GM18907 (cell line): ENCODE results near the gene AREL1.
"Not testable (repeated sequence)": the region's sequence is repeated elsewhere in the genome, so short reads cannot be mapped to it uniquely, and the experiment has no call there.

Experiments used
- ATAC-seq: cut with Tn5 transposase; IDR thresholded peaks from one replicate; pipeline ENCODE4 v1.9.1; 2021; ENCODE audit warnings: mild to moderate bottlenecking, moderate library complexity; ENCODE audit not compliant: unreplicated experiment

The AREL1 gene, protein sequence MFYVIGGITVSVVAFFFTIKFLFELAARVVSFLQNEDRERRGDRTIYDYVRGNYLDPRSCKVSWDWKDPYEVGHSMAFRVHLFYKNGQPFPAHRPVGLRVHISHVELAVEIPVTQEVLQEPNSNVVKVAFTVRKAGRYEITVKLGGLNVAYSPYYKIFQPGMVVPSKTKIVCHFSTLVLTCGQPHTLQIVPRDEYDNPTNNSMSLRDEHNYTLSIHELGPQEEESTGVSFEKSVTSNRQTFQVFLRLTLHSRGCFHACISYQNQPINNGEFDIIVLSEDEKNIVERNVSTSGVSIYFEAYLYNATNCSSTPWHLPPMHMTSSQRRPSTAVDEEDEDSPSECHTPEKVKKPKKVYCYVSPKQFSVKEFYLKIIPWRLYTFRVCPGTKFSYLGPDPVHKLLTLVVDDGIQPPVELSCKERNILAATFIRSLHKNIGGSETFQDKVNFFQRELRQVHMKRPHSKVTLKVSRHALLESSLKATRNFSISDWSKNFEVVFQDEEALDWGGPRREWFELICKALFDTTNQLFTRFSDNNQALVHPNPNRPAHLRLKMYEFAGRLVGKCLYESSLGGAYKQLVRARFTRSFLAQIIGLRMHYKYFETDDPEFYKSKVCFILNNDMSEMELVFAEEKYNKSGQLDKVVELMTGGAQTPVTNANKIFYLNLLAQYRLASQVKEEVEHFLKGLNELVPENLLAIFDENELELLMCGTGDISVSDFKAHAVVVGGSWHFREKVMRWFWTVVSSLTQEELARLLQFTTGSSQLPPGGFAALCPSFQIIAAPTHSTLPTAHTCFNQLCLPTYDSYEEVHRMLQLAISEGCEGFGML

DNA sequence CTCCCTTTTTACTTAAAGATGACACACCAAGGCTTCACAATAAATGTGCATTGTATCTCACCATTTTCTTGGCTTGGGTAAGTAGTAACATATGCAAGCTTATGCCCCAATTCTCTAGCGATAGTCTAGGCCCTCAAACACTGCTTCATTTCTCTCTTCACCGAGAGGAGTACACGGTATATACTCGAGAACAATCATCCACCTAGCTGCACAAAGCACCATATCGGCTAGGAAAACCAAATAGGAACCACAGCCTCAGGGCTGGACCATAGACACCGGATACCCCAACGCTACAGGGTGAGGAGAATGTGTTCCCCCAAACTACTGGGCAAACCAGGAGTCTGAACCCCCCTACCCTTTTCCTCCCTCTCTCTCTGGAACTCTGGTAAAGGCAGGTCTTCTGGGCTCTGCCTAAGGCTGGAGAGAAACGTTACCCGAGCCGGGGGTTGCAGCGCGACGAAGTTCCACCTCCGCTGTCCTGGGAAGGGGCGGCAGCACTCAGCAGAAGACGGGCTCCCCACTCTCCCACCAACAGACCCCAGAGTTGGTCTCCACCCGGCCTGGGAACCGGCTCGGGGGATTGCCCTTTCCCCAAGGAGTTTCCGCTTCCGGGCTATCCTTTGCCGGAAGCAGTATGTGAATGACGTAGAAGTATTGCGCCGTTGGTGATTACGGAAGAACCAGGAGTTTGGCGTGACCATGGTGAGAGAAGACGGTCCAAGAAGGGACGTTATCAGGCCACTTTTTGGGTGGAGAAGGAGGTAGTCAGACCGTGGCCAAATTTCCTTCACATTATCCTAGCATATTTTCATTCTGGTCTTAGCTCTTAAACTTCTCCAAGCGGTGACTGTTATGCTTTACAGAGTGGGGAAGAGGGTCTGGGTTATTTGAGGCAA is at the start of gene AREL1, which contains the start of gene FCF1:
AREL1 (minus strand) TSS at position 582 of the 896 bp plus-strand sequence. CDS start 27,465 bp downstream, outside the sequence.
FCF1 (plus strand) TSS at position 646 of the 896 bp plus-strand sequence; CDS start at position 700, 54 bp downstream.
- peak; percentile 94 for ATAC-seq

DNA sequence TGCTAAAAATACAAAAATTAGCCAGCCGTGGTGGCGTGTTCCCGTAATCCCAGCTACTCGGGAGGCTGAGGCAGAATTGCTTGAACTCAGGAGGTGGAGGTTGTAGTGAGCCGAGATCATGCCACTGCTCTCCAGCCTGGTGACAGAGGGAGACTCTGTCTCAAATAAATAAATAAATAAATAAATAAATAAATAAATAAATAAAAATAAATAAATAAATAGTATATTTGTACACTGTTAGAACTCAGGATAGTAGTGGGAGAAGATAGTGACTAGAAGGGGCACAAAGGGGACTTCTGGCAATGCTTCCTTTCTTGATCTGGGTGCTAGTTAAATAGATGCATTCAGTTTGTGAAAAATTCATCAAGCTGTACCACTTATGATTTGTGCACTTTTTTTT is 45.6 kb upstream of the AREL1 start:
- not testable (repeated sequence) for ATAC-seq

DNA sequence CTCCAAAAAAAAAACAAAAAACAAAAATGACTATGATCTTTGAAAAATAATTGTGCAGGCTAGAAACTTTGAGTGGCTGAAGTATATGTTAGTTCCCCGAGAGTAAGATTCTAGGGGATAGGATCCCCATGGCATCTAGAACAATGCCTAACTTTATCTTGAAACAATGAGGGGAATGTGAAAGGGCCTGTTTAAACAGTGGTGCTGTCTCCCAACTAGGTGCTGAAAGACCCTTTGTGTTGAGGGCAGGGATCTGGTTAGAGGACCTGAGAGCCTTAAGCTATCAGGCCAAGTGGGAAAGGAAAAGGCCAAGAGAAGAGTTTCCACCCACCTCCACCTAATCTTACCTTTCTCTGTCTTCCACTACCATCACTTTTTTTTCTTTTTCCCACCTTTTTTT is 43.4 kb upstream of the AREL1 start:
- ATAC-seq, result no peak

DNA sequence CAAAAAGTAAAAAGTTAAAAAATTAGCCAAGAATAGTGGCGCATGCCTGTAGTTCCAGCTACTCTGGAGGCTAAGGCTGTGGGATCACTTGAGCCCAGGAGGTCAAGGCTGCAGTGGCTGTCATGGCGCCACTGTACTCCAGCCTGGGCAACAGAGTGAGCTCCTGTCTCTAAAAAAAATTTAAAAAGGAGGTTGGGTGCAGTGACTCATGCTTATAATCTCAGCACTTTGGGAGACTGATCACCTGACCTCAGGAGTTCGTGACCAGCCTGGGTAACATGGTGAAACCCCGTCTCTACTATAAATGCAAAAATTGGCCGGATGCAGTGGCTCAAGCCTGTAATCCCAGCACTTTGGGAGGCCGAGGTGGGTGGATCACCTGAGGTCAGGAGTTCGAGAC is 42.0 kb upstream of the AREL1 start:
- ATAC-seq, result no peak

DNA sequence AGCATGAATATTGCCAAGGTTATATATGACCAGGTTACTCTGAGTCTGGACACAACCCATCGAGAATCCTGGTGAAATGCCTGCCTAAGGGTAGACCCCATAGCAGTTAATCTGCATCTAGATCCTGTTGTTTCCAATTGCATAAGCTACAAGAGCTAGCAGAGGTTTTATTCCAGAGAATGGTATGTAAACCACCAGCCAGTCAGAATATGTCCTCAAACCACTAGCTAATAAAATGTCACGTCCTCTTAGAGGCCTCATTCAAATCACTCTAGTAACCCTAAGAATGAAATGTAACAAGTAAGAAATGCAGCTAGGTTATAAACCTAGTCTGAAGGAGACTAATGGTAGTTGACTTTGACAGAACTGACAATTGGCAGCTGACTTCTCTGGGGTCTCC is 41.3 kb upstream of the AREL1 start:
- no peak for ATAC-seq

DNA sequence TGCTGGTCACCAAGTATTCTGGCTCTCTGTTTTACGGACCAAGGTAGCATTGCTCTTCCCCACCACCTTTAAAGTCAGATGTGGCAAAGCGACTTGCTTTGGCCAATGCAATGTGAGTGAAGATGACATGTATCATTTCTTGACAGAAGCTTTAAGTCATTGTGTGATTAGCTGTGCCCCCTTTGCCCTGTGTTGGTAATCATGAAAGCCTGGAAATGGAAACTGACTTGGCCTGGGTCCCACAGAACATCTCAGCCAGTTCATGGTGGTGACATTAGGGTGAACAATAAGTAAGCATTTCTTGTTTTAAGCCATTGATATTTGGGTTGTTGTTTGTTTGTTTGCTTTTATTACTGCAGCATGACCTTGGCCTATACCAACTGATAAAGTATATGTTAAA is 34.4 kb upstream of the AREL1 start:
- ATAC-seq, result no peak

DNA sequence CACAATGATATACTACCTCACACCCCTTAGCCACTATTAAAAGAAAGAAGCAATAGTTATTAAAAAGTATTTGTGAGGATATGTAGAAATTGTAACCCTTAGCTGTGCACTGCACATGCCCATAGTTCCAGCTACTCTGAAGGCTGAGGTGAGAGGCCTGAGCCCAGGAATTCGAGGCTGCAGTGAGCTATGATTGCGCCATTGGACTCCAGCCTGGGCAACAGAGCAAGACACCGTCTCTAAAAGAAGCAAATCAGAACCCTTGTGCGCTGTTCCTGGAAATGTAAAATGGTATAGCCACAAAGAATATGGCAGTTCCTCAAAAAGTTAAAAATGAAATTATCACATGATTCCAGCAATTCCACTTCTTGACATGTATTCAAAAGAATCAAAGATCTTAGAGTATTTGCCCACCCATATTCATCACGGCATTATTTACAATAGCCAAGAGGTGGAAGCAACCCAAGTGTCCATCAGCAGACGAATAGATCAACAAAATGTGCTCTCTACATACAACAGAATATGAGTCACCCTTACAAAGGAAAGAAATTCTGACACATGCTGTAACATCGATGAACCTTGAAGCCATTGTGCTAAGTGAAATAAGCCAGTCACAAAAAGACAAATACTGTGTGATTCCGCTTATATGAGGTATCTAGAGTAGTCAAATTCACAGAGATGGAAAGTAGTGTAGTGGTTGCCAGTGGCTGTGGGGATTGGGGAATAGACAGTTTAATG is 26.6 kb upstream of the AREL1 start:
- ATAC-seq, result no peak

DNA sequence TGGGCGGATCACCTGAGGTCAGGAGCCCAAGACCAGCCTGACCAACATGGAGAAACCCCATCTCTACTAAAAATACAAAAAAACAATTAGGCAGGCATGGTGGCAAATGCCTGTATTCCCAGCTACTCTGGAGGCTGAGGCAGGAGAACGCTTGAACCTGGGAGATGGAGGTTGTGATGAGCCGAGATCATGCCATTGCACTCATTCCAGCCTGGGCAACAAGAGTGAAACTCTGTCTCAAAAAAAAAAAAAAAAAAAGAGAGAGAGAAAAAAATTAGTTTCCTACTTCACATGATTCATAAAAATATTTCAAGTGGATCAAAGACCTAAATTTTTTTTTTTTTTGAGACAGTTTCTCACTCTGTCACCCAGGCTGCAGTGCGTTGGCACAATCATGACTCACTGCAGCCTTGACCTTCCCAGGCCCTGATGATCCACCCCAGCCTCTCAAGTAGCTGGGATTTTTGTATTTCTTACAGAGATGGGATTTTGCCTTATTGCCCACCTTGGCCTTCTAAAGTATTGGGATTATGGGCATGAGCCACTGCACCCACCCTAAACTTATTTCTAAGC is 25.0 kb upstream of the AREL1 start:
- no peak for ATAC-seq

DNA sequence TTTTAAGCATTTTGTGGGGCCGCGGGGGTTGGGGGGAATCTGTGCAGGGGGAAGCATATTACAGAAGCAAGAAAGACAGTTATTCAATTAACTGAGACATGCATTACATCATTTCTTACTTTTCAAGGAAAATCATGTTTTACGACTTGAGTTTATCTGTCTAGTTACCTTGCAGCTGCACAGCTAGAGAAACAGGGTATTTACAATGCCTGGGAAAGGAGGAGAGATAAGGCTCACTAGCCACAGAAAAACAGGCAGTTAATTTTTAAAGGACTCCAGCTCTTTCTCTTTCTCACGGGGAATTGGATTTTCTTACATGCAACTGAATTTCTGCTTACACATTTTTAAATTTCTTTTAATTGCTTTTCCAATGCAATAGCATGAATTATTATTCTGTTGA is 22.2 kb upstream of the AREL1 start:
- ATAC-seq, result no peak

DNA sequence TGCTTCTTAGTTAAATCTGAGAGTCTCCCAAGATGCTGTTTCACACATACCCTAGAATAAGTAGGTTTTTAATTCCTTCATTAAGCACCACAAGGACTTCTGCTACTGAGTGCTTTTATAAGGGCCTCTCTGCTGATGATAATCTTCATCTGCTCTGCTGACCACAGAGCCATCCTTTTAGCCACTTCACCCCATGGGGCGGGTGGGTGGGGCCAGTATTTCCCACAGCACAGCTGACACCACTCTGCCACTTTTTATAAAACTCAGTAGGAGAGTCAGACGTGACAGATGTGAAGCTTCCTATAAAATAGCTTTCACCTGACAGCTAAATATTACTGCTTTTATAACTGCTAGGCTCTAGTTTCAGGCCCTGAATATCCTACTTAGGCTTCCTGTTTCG is 20.3 kb upstream of the AREL1 start:
- ATAC-seq, result no peak

DNA sequence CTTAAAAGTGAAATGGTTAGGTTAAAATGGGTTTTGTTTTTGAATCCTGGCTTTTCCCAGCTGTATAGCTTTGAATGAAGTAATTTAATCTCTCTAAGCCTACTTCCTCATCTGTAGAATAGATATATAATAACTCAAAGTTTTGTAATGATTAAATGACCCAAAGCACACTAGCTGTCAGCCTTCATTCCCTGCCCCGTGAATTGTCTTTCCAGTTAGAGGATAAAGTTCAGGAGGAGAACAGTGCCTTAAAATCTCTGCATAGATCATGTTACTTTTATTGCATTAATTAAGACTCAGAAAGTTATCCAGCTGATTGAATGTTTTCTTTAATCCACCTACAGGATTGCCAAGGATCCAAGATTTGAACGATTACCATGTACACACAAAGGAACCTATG is 19.5 kb upstream of the AREL1 start:
- no peak for ATAC-seq

DNA sequence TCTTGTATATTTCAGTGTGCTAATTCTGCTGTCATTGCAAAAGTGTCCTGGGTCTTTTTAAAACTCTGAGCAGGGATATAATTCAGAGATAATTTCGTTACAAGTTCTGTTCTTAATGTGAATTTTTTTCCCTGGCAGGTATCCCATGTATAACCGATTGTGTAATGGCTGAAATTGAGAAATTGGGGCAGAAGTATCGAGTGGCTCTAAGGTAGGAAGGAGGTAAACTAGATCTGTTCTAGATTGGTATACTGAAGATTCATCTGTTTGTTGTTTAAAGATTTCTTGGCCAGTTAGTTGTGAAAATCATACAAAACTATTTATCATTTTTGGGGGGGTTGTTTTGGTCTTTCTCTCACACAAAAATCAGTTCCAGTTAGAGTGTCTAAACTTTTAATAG is 10.3 kb upstream of the AREL1 start:
- ATAC-seq, result no peak

DNA sequence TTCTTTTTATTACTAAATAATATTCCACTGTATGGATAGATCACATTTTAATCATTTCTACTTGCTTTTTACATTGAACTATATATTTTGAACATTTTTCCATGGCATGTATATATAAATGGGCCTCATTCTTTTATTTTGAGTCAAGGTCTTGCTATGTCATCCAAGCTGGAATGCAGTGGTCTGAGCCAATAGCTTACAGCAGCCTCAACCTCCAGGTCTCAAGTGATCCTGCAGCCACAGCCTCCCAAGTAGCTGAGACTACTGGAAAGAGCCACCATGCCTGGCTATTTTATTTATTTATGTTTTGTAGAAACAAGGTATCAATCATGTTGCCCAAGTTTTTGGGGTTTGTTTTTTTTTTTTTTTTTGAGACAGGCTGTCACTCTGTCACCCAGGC is 7.6 kb upstream of the AREL1 start:
- ATAC-seq, result no peak

DNA sequence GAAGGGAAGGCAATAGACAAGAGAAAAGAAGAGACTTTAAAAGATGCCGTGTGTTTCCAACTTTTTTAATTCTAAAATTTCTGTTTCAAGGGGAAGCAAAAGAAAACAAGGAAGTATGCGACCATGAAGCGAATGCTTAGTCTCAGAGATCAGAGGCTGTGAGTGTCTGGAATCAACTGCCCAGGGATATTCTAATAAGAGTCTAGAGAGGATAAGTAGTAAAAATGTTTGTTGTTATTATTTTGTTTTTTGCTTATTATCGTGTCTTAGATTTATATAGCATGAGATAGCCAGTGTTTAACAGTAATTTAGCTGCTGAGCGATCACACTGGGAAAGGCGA is 485 bp upstream of the AREL1 start:
- ATAC-seq, result peak; percentile 6

DNA sequence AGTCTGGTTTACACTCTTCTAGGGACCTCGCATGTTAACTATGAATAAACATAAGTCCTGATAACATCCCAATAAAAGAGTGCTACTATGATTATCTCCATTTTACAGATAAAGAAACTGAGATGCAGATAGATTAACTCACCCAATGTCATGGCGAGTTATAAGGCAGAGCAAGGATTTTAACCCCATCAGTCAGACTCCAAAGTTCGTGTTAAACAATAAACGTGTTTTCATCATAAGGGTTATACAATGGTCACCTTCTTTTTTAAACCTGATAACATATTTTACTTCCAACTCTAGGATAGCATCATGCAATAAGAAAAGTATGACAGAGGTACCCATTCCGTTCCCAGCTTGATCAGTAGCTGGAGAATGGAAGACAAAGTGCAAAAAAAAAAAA is 1.2 kb downstream of the AREL1 start:
- ATAC-seq, result no peak

DNA sequence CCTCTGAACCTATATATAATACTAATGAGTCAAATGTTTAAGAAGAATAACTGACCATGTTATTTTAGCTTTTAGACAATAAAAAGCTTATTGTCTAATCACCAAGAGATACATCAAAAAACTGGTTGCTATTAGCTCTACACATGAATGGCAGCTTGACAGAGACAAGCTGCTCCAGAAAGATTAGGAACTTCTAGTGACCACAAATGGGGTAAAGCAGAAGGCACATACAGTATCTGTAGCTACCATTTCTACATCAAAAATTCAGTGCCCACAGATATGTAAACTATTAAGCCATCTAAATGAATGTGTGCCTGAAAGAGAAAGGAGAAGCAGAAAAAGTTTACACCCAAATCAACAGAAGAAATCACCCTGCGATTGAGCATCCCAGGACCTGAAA is 2.4 kb downstream of the AREL1 start:
- ATAC-seq, result no peak

DNA sequence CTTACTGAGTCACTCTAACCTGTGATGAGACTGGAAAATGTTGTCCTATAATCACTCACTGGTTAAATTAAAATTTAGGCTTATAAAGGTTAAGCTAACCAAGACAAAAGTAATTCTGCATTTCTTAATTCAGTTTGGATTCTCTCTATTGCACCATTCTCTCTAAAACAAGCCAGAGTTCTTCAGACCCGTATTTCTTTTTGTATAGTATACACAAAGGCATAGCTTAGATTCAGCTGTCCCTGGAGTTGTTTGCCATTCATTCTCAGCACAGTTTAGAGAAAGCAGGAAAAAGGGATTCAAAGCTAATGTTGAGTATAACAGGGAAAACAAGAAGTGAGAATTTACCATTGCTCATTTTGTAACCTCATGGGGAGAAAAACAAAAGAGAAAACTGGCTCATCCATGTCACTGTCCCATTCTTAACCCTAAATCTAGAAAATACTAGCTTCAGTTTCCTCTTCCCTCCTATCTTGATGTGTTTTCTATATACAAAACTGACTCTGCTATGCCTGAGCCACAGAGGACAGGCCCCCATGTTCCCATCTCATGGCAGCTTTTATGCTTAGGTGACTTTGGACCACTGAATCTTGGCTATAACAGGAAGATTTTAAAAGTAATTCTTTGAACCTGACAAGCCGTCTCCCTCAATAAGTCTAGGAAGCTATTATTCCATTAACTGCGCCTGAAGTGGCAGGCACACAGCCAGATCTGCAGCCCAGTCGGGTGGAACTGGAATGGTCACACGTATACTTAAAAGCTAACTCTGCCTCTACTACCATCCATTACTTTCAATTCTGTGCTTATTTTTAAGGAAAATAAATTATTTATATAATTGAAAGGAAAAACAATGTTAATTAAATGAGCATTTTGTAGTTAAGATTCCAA is 7.0 kb downstream of the AREL1 start:
- ATAC-seq, result no peak

DNA sequence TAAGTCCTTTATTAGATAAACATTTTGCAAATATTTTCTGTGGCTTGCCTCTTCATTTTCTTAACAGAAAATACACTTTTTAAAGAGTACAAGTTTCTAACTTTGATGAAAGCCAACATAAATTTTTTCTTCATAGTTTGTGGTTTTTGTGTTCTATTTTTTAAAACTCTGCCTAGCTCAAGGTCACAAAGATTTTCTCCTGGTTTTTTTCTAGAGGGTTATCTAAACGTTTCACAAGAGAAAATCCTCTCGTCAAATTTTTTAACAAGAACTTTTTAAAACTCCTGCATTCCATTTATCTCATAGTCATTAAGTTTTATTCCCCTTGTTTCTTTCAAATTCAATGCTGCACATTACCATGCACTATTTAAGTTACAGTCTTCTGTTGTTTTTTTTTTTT is 8.2 kb downstream of the AREL1 start:
- no peak for ATAC-seq

DNA sequence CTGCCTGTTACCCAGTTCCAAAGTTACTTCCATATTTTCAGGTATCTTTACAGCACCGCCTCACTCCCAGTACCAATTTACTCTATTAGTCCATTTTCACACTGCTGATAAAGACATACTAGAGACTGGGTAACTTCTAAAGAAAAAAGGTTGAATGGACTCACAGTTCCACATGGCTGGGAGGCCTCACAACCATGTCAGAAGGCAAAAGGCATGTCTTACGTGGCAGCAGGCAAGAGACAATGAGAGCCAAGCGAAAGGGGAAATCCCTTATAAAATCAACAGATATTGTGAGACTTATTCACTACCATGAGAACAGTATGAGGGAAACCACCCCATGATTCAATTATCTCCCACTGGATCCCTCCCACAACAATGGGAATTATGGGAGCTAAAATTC is 9.8 kb downstream of the AREL1 start:
- no peak for ATAC-seq
